ENCODE results near the gene CCL20.
"Not testable (repeated sequence)": the region's sequence is repeated elsewhere in the genome, so short reads cannot be mapped to it uniquely, and the experiment has no call there.

- not testable (repeated sequence) for TF ChIP-seq CTCF (conservative IDR thresholded peaks at IDR 0.05; ENCODE audit: low read depth, low read length); EZH2 (IDR thresholded peaks at IDR 0.05; ENCODE audit: borderline replicate concordance, low read depth, low read length, poor library complexity, severe bottlenecking)
Observed at GRCh38 chr2:227839339-227840129, 25.9 kb downstream of the CCL20 start.

Data from A673 (cell line).